T47D (cell line): Measurements from ENCODE around the gene AP4B1.

Experiments
- DNase-seq, 2 experiments: peaks; one replicate each; pipeline versions ENCODE4 v3.0.0 to v3.0.0-alpha.2; 2011 to 2012; ENCODE audit warnings: low read depth in 1 of 2, low spot score in 1 of 2
- JUND ChIP-seq: IDR thresholded peaks from 2 replicates; pipeline ENCODE4 v1.6.1; 2012; ENCODE audit warnings: low read depth
- in situ Hi-C: cut with HindIII; loops from 2 replicates; pipeline ENCODE4 v1.10.0; 2016; ENCODE audit warnings: low sequenced_read_pairs, low pct_unique_long_range_greater_than_20kb

The AP4B1 gene

DNA sequence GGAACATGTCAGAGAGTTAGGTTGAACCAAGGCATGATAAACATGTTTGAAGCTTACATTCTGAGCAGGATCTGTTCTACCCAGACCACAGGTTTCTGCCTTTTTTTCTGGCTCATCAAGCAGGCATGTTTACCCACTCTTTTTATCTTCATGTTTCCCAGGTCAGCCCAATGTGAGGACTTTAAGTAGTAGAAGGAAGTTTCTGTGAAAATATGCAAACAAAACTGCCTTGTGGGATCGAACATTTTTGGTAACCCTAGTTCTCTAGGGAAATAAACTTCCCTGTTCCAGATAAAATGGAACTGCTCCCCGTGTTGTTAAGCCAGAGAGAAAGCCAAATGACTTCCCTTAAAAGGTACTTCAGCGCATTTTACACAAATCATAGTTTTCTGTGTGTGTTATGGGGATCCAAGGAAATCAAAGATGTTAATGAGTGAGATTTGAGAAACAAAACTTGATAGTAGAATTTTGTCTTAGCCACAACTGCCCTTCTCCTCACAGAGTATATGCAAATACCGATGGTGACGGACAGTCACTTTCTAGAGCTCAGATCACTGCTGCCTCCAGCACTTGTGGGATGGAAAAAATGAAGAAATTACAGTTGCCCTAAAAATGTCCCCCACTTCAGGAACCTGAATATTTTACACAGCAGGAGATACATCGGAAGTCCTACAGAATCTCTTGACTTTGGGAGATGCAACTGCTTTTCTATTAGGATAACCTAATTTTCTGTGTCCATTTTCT is 23.8 kb upstream of the AP4B1 start:
- TF ChIP-seq JUND, result no peak
- no peak for DNase-seq

GRCh38 chr1:113924473-113924872 is 19.9 kb upstream of the AP4B1 start:
- in situ Hi-C loops, result no loop called here
- TF ChIP-seq JUND, result no peak
- DNase-seq, result no peak

More for the DNA sequence above, 23.8 kb upstream of the AP4B1 start:
- in situ Hi-C loops, result no loop called here

DNA sequence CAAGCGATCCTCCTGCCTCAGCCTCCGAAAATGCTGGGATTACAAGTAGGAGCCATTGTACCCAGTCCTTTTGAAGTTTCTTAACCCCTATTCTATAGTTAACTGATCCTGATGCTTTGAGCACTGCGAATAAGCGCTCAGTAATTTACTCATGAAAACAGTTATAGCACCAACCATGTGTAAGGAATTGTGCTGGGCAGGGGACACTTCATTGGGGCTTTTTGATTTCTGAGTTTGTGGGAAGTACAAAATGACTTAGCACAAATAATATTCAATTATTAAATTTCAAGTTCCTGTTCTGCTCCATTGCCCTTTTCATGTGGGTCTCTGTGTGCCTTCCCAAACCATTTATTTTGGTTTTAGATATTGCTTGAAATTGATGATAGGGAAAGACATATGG is 18.4 kb upstream of the AP4B1 start:
- no peak for DNase-seq
- in situ Hi-C loops, result no loop called here
- TF ChIP-seq JUND, result no peak

DNA sequence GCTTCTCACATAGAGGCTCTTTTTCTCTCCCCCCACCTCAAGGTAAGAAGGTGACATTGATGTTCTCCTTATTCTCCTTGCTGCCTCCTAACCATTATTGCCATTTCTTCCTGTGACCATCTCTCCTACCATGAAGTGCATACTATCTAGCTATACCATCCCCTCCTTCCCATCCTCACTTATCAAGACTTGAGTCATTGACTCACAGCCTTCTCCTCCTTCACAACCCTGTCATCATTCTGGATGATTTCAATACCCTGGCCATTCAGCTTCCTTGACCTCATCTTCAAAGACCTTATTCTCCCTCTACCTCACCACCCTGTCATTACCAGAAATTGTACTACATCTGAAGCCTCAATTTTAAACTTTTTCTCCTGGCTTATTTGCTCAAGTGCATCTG is 13.6 kb upstream of the AP4B1 start:
- no peak for TF ChIP-seq JUND
- in situ Hi-C loops, result no loop called here
- DNase-seq, result no peak

- no peak for DNase-seq
- in situ Hi-C loops, result no loop called here
- no peak for TF ChIP-seq JUND
These were observed 12.9 kb upstream of the AP4B1 start for GRCh38 chr1:113917400-113918082.

DNA sequence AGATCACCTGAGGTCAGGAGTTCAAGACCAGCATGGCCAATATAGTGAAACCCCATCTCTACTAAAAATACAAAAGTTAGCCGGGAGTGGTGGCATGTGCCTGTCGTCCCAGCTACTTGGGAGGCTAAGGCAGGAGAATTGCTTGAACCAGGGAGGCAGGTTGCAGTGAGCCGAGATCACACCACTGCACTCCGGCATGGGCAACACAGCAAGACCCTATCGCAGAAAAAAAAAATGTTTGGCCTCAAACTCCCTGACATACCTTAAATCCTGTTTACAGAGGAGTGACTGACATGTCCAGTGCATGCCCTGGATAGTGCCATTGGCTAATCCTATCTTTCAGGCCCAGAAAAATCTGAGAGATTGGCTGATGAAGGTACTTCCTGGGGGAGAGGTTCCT is 12.4 kb upstream of the AP4B1 start:
- no peak for TF ChIP-seq JUND
- DNase-seq, result no peak
- in situ Hi-C loops, result no loop called here

GRCh38 chr1:113913887-113914664 is 9.5 kb upstream of the AP4B1 start:
- DNase-seq, result no peak
- in situ Hi-C loops, result no loop called here
- TF ChIP-seq JUND, result no peak

- no peak for TF ChIP-seq JUND
- in situ Hi-C loops, result no loop called here
- DNase-seq, result no peak
These were observed 8.7 kb upstream of the AP4B1 start for GRCh38 chr1:113913312-113913668.

DNA sequence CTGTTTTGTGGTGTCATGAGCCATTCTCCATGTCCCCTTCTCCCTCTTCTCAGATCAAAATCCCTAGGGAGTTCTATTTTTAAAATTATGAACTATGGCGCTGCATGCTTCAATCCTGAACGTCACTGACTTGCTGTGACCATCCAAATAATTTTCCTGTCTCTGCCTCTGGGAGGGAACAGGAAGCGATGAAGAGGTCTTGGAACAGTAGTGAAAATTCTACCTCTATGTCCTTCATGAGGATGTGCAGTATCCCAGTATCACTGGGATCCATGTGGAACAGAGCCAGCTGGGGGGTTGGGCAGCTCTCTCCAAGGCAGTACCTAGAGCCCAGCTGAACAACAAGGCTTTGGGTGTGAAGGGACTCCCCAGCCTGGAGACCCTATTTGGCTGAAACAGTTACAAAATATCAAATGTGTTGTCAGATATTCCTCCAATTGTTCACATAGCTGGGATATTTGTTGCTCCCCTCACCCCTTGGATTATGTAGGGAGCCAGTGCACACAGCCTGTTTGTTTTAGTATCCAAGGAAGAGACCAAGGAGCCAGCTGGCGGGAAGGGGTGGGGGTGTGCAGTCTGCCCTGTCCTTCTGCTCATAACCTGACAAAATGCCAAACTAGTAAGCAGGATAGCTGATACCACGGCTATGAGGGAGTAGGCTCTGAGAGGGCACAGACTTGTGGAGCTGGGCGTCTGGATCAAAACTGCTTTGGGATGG is 8.2 kb upstream of the AP4B1 start:
- no peak for DNase-seq
- in situ Hi-C loops, result no loop called here
- no peak for TF ChIP-seq JUND

DNA sequence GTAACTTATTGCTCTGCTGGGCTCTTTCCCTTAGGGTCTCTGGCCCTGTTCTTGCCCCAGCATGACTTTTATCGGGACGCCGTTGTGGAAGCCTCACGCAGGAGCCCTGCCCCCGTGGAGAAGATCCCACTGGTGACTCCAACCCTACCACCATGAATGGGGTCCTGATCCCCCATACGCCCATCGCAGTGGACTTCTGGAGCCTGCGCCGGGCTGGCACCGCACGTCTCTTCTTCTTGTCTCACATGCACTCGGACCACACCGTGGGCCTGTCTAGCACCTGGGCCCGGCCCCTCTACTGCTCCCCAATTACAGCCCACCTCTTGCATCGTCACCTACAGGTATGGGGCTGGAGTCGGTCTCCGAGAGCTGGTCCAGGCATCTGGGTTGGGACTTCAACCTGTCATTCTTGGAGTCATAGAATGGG is 849 bp upstream of the AP4B1 start:
- TF ChIP-seq JUND, result no peak
- in situ Hi-C loops, result no loop called here
- DNase-seq, result peak in 1 of 2 experiments; percentile 25

- no peak for DNase-seq
- in situ Hi-C loops, result no loop called here
- TF ChIP-seq JUND, result no peak
These were observed 316 bp downstream of the AP4B1 start for GRCh38 chr1:113904293-113904673.

GRCh38 chr1:113903501-113904292 is 902 bp downstream of the AP4B1 start:
- DNase-seq, result no peak
- TF ChIP-seq JUND, result no peak
- in situ Hi-C loops, result no loop called here
